Measurements from ENCODE around the gene KMT2E. TPM values are rescaled to one million over a fixed set of nuclear protein-coding genes. Genes with fewer than 3 reads are reported as not detected.
"Not testable (repeated sequence)": the region's sequence is repeated elsewhere in the genome, so short reads cannot be mapped to it uniquely, and the experiment has no call there.

The KMT2E gene
- polyA plus RNA-seq, 1 donor = 41.2 TPM

GRCh38 chr7:105027176-105027853 is 13.3 kb downstream of the KMT2E start:
- DNase-seq = no peak

DNA sequence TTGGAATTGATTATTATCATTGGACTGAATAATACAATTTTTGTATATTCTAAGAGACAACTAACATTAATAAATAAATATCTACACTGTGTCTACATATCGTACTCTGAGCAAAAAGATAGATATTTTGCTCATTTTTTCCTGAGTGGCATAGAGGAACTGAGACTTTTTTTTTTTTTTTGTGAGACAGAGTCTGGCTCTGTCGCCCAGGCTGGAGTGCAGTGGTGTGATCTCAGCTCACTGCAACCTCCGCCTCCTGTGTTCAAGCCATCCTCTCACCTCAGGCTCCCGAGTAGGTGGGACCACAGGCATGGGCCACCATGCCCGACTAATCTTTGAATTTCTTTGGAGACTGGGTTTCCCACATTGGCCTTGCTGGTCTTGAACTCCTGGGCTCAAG is 14.0 kb downstream of the KMT2E start:
- no peak for DNase-seq

GRCh38 chr7:105028941-105029340 is 14.9 kb downstream of the KMT2E start:
- not testable (repeated sequence) for DNase-seq

GRCh38 chr7:105030447-105030846 is 16.4 kb downstream of the KMT2E start:
- no peak for DNase-seq

- no peak for DNase-seq
Observed at GRCh38 chr7:105032553-105033214, 18.7 kb downstream of the KMT2E start.

- no peak for DNase-seq
Observed at GRCh38 chr7:105035349-105035748, 21.3 kb downstream of the KMT2E start.

DNA sequence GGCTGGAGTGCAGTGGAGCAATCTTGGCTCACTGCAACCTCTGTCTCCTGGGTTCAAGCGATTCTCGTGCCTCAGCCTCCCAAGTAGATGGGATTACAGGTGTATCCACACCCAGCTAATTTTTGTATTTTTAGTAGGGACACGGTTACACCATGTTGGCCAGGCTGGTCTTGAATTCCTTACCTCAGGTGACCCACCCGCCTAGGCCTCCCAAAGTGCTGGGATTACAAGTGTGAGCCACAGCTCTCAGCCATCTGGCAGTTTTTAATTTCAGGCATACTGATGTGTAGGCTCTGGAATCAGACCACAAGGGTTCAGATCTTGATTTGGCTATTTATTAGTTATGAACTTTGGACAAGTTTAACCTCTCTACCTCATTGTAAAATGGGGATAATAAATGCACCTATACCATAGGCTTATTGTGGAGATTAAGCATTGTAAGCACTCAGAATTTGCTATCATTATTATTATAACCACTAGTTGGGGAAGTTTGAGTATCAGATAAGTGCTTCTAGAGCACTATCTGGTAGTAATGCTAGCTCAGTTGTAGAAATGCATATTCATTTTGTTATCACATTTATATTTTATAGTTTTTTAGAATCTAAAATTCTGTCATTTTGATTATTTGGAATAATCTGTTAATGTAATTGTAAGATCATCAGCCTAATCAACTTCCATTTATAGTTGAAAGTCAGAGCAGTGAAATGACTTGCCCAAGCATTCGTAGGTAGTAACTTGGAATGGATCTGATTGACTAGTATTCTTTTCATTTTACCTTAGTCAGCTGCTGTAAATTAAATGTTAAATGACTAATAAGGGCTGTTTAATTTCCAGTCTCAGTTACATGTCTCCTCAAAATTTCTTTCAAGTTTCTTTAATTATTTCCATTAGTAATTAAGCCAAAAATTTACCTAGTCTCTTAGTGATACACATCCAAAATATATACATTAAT is 22.5 kb downstream of the KMT2E start:
- no peak for DNase-seq

DNA sequence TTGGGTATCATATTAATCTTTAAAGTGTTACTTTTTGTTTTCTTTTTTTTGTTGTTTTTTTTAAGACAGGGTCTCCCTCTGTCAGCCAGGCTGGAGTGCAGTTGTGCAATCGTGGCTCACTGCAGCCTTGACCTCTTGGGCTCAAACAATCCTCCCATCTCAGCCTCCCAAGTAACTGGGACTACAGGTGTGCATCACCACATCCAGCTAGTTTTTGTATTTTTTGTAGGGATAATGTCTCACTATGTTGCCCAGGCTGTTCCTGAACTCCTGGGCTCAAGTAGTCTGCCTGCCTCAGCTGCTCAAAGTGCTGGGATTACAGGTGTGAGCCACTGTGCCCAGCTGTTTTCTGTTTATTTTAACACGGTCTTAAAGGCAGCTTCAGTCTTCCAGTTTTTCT is 23.3 kb downstream of the KMT2E start:
- no peak for DNase-seq

DNA sequence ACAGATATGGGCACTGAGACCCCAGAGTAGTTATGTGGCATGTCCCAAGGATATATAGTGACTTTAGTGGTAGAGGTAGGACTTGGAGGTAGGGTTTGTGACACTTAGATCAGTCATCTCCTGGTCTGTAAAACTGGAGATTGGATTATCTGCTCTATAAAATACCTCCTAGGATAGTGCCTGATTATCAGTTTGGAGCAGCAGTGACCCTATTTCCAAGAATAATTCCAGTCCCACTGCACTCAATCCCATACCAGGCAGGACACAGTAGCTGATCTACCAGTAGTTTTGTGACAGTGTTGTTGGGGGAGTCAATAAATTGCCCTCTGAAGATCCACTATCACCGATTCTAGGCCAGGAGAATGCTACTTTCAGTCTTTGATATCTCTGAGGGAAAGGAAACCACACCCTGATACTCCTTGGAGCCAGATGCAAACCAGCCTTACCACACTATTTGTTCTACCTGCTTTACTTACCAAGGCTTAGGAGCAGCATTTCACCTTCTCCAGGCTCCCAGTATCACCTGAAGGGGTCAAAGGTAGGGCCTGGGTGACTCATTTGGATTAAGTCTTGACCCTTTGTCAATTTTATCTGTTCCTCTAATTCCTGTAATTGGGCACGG is 30.6 kb downstream of the KMT2E start:
- no peak for DNase-seq

DNA sequence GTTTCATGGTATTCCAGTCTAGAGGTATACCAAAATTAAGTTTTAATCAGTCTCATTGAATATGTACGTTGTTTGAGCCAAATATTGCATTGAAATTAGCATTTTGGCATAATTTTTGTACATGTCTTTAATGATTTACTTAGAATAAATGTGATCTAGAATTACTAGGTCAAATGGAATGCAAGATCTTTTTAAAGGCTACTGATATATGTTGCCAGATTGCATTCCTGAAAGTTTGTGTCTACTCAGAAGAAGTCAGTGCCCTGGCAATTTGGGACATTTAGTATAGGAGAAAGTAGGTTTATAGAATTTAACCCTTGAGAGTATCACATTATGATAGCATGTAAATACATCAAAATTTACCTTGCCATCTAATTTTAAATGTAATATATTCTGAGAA is 32.4 kb downstream of the KMT2E start:
- DNase-seq = no peak

DNA sequence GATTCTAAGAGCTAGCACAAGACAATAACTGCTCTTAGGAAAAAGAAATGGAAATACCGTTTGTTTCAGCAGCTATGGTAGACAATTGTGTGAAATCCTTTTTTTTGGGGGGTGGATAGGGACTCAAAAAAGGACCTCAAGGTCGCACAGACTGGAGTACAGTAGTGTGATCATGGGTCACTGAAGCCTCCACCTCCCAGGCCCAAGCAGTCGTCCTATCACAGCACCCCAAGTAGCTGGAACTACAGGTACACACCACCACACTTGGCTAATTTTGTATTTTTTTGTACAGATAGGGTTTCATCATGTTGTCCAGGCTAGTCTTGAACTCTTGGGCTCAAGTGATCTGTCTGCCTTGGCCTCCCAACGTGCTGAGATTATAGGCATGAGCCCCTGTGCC is 33.9 kb downstream of the KMT2E start:
- no peak for DNase-seq

GRCh38 chr7:105050493-105050892 is 36.5 kb downstream of the KMT2E start:
- no peak for DNase-seq

DNA sequence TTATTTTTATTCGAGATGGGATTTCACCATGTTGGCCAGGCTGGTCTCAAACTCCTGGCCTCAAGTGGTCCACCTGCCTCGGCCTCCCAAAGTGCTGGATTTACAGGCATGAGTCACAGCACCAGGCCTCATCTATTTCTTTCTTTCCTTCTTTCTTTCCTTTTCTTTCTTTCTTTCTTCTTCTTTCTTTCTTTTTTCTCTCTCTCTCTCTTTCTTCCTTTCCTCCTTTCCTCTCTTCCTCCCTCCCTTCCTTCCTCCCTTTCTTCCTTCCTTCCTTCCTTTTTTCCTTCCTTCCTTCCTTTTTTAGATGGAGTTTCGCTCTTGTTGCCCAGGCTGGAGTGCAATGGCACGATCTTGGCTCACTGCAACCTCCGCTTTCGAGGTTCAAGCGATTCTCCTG is 36.9 kb downstream of the KMT2E start:
- not testable (repeated sequence) for DNase-seq

DNA sequence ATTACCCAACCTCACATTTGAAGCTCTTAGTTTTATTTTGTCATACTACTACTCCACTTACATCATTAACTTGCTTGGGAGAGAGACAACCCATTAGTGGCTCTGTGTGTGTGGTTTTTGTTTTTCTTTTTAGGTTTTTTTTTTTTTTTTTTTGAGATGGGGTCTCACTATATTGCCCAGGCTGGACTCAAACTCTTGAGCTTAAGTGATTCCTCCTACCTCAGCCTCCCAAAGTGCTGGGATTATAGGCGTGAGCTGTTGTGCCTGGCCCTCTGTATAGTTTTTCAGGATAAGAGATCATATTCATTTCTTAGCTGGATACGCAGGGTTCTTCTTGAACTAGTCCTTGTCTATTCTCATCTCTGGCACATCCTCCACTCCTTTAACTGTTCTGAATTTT is 41.1 kb downstream of the KMT2E start:
- no peak for DNase-seq

DNA sequence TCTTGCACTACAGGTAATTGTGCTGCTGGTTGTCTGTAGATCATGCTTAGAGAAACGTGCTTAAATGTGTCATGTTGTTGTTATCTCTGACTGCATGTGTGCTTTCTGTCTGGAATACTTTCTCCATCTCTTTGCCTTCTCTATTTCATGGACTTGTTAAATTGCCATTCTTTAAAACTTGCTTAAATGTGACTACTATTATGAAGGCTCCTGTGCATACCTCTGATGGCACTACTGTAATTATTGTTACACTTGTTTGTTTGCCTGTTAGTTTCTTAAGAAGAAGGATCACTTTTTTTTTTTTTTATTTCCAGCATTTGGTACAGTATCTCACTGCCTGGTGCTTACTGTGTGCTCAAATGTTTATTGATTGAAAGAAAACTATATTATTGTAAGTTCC is 41.6 kb downstream of the KMT2E start:
- DNase-seq = no peak

- no peak for DNase-seq
Observed at GRCh38 chr7:105057472-105057871, 43.5 kb downstream of the KMT2E start.

DNA sequence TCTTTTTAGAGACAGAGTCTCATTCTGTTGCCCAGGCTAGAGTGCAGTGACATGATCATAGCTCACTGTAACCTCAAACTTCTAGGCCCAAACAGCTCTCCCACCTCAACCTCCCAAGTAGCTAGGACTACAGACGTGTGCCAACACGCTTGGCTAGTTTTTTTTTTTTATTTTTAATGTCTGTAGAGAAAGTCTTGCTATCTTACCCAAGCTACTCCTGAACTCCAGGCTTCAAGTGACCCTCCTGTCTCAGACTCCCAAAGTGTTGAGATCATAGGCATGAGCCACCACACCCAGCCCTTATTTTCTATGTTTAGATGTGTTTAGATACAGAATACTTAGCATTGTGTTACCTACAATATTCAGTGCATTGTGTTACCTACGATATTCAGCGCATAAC is 46.4 kb downstream of the KMT2E start:
- DNase-seq = no peak

- DNase-seq = no peak
Observed at GRCh38 chr7:105060923-105061322, 46.9 kb downstream of the KMT2E start.

GRCh38 chr7:105065104-105065503 is 51.1 kb downstream of the KMT2E start:
- DNase-seq = no peak

DNA sequence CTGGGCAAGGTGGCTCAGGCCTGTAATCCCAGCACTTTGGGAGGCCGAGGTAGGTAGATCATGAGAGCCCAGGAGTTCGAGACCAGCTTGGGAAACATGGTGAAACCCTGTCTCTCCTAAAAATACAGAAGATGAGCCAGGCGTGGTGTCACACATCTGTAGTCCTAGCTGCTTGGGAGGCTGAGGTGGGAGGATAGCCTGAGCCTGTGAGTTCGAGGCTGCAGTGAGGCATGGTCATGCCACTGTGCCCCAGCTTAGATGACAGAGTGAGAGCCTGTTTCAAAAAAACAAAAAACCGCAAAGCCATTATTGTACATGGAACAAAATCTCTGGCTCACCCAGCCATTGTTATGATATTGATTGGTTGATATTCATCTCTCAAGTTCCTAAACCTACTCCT is 53.7 kb downstream of the KMT2E start:
- no peak for DNase-seq

GRCh38 chr7:105068886-105069285 is 54.9 kb downstream of the KMT2E start:
- DNase-seq = no peak

DNA sequence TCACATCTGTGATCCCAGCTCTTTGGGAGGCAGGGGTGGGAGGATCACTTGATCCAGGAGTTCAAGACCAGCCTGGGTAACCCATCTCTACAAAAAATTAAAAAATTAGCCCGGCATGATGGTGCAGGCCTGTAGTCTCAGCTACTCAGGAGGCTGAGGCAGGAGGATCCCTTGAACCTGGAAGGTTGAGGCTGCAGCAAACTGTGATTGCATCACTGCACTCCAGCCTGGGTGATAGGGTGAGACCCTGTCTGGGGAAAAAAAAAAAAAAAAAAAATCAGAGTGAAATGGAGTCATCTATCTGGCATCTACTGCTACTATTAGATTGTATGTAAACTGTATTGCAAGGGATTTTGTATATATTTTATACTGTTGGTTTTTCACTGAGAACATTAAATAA is 59.1 kb downstream of the KMT2E start:
- DNase-seq = no peak

- no peak for DNase-seq
Observed at GRCh38 chr7:105079348-105079747, 65.3 kb downstream of the KMT2E start.
